ENCODE results near the gene ITPRIP. TPM values are rescaled to one million over a fixed set of nuclear protein-coding genes. Genes with fewer than 3 reads are reported as not detected.

The ITPRIP gene
- polyA plus RNA-seq, 1 of the 3 experiments (the other 2 are of a cell fraction), result 22.1 TPM

GRCh38 chr10:104273899-104274575 is 64.2 kb downstream of the ITPRIP start (continued):
- TF ChIP-seq TEAD4 (IDR thresholded peaks at IDR 0.05; ENCODE audit: borderline replicate concordance, insufficient read depth) (no peak), YY1 (IDR thresholded peaks at IDR 0.05; ENCODE audit: low read depth) (no peak), MXI1 (IDR thresholded peaks at IDR 0.05; ENCODE audit: low read depth, low read length) (no peak)

- WGBS (ENCODE audit: low lambda C conversion rate), result 49% methylated on average over 1 of the region's 1 CpG
- no peaks in the 10 kb centered on the region for H3K9me3 ChIP-seq
- H3K9ac ChIP-seq, result peak overlapping the region; percentile 13; the same call in 1 of the 2 replicates
- no peak for DNase-seq
- H3K4me3 ChIP-seq (ENCODE audit: low read depth in 2 of 2, low read length in 1 of 2), result no peak overlapping the region
- TF ChIP-seq PBX3 (IDR thresholded peaks at IDR 0.05) (0 out of 2 replicates have a peak, but pooled peaks have one; percentile 5), GABPA (IDR thresholded peaks at IDR 0.05; ENCODE audit: low read depth) (no peak), TCF12 (IDR thresholded peaks at IDR 0.05) (0 out of 2 replicates have a peak, but pooled peaks have one; percentile 22), FOSL2 (IDR thresholded peaks at IDR 0.05; ENCODE audit: borderline replicate concordance, low read depth) (peak; percentile 38; the same call in 1 of the 2 replicates), JUND (IDR thresholded peaks at IDR 0.05) (peak; percentile 42)
- no peaks in the 10 kb centered on the region for H4K20me1 ChIP-seq (ENCODE audit: insufficient read depth)
- no peaks in the 10 kb centered on the region for H3K27me3 ChIP-seq (ENCODE audit: insufficient read depth)
- peak overlapping the region; percentile 47 for H2AFZ ChIP-seq (ENCODE audit: low read depth)
- H3K4me1 ChIP-seq (ENCODE audit: control insufficient read depth in 1 of 2, insufficient read depth in 2 of 2, low read depth in 1 of 2, low read length in 1 of 2), result peaks cover 6 to 11% of the 10 kb centered on the region in 2 experiments; a peak in 2 of 4 replicates
- CTCF ChIA-PET, result interaction anchor here (0.9 to 8.7 kb wide), 10 partner anchors 9 to 266 kb away, joined by 3 to 118 read pairs (median 15); partner anchors contain the start of genes CFAP58, GSTO1 and ITPRIP
- H3F3A ChIP-seq (replicated peaks; ENCODE audit: insufficient read depth), result peaks cover 19% of the 10 kb centered on the region
- peak overlapping the region; percentile 6; the same call in 1 of the 2 replicates for H3K4me2 ChIP-seq
- POLR2A ChIA-PET, result interaction anchor here (1.4 kb wide), 1 partner anchor 18 kb away, joined by 4 read pairs; the partner anchor contains the start of gene GSTO1
- peak overlapping the region in 1 of 2 experiments; percentile 76; a peak in 2 of 4 replicates for H3K27ac ChIP-seq (ENCODE audit: low read depth in 2 of 2, low read length in 1 of 2)
- H3K9me2 ChIP-seq, result no peaks in the 10 kb centered on the region
- H3K36me3 ChIP-seq (replicated peaks in 1 of 2; ENCODE audit: control insufficient read depth in 1 of 2, insufficient read depth in 2 of 2, low read length in 1 of 2), result peaks cover 1 to 3% of the 10 kb centered on the region in 2 experiments
- peaks cover 1% of the 10 kb centered on the region for H3K79me2 ChIP-seq (ENCODE audit: insufficient read depth)
Observed at GRCh38 chr10:104273286-104273685, 65.0 kb downstream of the ITPRIP start.

GRCh38 chr10:104268713-104269645 is 69.3 kb downstream of the ITPRIP start, which contains the start of gene GSTO2:
TSS of gene GSTO2 (plus strand) at chr10:104269184. CDS start at chr10:104274916, 5,732 bp downstream.
- ChIA-PET CTCF (interaction anchor here (1.2 kb wide), 2 partner anchors 20 to 22 kb away, joined by 3 to 4 read pairs; no protein-coding TSS in a partner anchor), POLR2A (interaction anchor here (0.6 to 1.9 kb wide), 4 partner anchors 11 to 37 kb away, joined by 3 to 10 read pairs (median 4); partner anchors contain the start of genes CFAP43 and GSTO1)
- DNase-seq, result peak; percentile 99
- TF ChIP-seq TAF1 (IDR thresholded peaks at IDR 0.05; ENCODE audit: borderline replicate concordance, low read depth, low read length) (peak; percentile 82), ZBTB33 (IDR thresholded peaks at IDR 0.05; ENCODE audit: borderline replicate concordance, low read depth) (peak; percentile 95), PBX3 (IDR thresholded peaks at IDR 0.05) (peak; percentile 10; the same call in 1 of the 2 replicates), MXI1 (IDR thresholded peaks at IDR 0.05; ENCODE audit: low read depth, low read length) (peak; percentile 67), RXRA (IDR thresholded peaks at IDR 0.05; ENCODE audit: borderline replicate concordance, low read depth) (no peak), IRF3 (IDR thresholded peaks at IDR 0.05; ENCODE audit: low read depth, low read length) (peak; percentile 64; the same call in 1 of the 2 replicates), YY1 (IDR thresholded peaks at IDR 0.05; ENCODE audit: low read depth) (peak; percentile 46), USF1 (IDR thresholded peaks at IDR 0.05; ENCODE audit: borderline replicate concordance, low read depth) (peak; percentile 92), ELF1 (IDR thresholded peaks at IDR 0.05) (peak; percentile 91)

More at GRCh38 chr10:104268713-104269645, 69.3 kb downstream of the ITPRIP start, which contains the start of gene GSTO2:
- Histone ChIP-seq H3F3A (replicated peaks; ENCODE audit: insufficient read depth) (peaks cover 33% of the 10 kb centered on the region), H3K4me1 (ENCODE audit: control insufficient read depth in 1 of 2, insufficient read depth in 2 of 2, low read depth in 1 of 2, low read length in 1 of 2) (peaks cover 6 to 11% of the 10 kb centered on the region in 2 experiments; a peak in 2 of 4 replicates), H3K4me3 (ENCODE audit: low read depth in 2 of 2, low read length in 1 of 2) (peak within 1 kb of the TSS; percentile 66 to 97), H3K9me3 (no peaks in the 10 kb centered on the region), H3K4me2 (peak within 1 kb of the TSS; percentile 83), H3K36me3 (replicated peaks in 1 of 2; ENCODE audit: control insufficient read depth in 1 of 2, insufficient read depth in 2 of 2, low read length in 1 of 2) (peaks cover 33 to 44% of the 10 kb centered on the region in 2 experiments), H3K27me3 (ENCODE audit: insufficient read depth) (no peaks in the 10 kb centered on the region), H2AFZ (ENCODE audit: low read depth) (peak within 1 kb of the TSS; percentile 87), H3K79me2 (ENCODE audit: insufficient read depth) (peaks cover 44% of the 10 kb centered on the region), H3K9me2 (no peaks in the 10 kb centered on the region), H3K9ac (peak within 1 kb of the TSS; percentile 82), H3K27ac (ENCODE audit: low read depth in 2 of 2, low read length in 1 of 2) (peak within 1 kb of the TSS; percentile 71 to 85), H4K20me1 (ENCODE audit: insufficient read depth) (0 out of 2 replicates have a peak, but pooled peaks cover 5% of the 10 kb centered on the region)
- WGBS (ENCODE audit: low lambda C conversion rate), result 2% methylated on average over 35 of the region's 59 CpGs

All from SK-N-SH (cell line).